ENCODE data around the gene SIVA1.

Gene SIVA1

DNA sequence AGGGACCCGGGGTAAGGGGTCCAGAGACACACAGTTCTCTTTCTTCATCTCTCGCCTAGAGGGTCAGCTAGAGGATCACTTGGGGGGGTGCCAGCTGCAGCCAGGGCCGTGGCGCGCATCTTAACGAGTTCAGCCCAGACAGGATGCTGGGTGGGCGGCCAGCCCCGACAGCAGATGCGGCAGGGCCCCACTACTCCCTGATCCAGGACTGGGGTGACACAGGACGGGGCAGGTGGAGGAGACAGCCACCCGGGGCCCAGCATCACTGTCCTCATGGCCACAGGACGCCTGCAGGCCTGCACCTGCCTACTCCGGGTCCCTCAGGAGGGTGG lies 29.8 kb downstream of the SIVA1 start:
- H3K27ac ChIP-seq: no peak overlapping the region
- TF ChIP-seq, protein P1, sequence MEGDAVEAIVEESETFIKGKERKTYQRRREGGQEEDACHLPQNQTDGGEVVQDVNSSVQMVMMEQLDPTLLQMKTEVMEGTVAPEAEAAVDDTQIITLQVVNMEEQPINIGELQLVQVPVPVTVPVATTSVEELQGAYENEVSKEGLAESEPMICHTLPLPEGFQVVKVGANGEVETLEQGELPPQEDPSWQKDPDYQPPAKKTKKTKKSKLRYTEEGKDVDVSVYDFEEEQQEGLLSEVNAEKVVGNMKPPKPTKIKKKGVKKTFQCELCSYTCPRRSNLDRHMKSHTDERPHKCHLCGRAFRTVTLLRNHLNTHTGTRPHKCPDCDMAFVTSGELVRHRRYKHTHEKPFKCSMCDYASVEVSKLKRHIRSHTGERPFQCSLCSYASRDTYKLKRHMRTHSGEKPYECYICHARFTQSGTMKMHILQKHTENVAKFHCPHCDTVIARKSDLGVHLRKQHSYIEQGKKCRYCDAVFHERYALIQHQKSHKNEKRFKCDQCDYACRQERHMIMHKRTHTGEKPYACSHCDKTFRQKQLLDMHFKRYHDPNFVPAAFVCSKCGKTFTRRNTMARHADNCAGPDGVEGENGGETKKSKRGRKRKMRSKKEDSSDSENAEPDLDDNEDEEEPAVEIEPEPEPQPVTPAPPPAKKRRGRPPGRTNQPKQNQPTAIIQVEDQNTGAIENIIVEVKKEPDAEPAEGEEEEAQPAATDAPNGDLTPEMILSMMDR (conservative IDR thresholded peaks at IDR 0.05): no peak

GRCh38 chr14:104783484-104784217 lies 30.7 kb downstream of the SIVA1 start:
- TF ChIP-seq, protein P1 (conservative IDR thresholded peaks at IDR 0.05): no peak
- peak overlapping the region; percentile 40; the same call in 1 of the 2 replicates for H3K27ac ChIP-seq

DNA sequence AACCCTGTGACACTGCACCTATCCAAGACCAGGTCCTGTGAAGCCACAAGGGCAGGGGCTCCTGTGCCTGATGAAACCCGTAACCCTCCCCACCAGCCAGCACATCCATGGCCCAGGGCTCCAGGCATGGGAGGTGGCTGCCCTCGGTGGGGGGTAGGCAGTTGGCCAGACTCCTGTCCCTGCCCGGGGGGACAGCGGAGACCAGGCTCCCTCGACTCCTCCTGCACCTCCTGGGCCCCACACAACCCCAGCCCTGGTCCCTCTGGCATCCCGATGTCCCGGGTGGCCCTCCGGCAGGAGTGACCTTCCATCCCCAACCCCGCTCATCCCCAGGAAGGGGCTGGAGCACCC lies 31.2 kb downstream of the SIVA1 start:
- H3K27ac ChIP-seq: peak overlapping the region; percentile 40; the same call in 1 of the 2 replicates
- TF ChIP-seq, protein P1 (conservative IDR thresholded peaks at IDR 0.05): no peak

DNA sequence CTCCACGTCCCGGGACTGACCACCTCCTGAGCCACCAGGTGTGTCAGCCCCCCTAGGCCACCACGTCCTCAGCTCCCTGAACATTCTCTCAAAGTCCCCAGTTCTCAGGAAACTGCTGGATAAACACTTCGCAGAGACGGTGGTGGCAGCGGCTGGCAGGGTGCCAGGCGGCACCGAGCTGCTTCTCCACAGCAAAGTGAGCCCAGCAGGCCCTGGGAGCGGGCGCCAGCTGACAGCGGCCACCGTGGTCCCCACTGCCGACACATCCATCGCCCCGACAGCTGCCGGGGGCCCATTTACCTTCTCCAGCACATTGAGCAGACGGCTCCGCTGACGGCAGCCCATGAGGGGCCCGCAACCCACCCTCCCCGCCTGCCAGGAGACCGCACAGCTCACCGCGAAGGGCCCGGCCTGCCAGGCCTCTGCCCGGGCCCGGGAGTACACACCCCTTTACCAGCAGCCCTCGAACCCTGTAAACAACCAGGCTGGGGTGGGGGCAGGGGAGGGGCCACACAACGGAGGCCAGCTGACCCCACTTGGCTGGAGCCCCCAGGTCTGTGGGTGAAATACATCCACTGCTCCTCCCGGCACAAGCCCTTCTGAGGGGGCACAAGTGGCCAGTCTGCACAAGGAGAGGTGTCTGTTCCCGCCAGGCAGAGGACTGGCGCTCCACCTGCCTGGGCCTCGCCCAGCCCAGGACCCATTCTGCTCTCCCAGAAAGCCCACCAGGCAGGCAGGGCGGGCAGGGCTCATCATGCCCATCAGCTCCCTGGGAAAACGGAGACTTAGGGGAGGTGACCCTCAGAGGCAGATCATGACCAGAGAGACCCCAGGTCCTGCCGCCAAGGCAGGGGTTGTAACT lies 32.1 kb downstream of the SIVA1 start:
- TF ChIP-seq, protein P1 (conservative IDR thresholded peaks at IDR 0.05): no peak
- peak overlapping the region; percentile 40 for H3K27ac ChIP-seq

- TF ChIP-seq, protein P1 (conservative IDR thresholded peaks at IDR 0.05): no peak
- H3K27ac ChIP-seq: peak overlapping the region; percentile 40; the same call in 1 of the 2 replicates
These were observed 32.7 kb downstream of the SIVA1 start for GRCh38 chr14:104785708-104786080.

DNA sequence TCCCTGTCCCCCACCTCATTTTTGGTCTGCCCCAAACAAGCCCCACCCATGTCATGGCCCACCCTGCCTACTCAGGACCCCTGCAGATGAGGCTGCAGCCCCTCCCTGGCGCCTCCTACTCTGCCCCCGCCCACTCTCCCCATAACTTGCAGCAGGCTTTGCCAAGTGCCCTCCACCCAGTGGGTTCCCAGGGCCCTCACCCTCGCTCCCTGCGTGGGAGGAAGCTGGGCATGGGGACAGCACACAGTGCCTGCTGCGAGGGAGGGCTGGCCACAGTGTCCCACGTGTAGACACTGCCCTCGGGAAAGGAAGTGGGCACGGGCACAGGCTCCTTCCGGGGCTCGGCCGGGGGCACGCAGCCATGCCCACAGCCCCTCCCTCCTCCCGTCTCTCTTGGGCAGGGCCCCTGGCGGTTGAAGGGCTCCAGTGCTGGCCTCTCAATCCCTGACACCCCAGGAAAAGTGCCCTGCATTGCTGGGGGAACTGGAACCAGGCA lies 33.2 kb downstream of the SIVA1 start:
- no peak overlapping the region for H3K27ac ChIP-seq
- TF ChIP-seq, protein P1 (conservative IDR thresholded peaks at IDR 0.05): no peak
